NB4 (cell line): ENCODE measurements around the gene METAP1D.

ENCODE experiments used
- CTCF ChIP-seq: IDR thresholded peaks from one replicate; pipeline ENCODE4 v1.5.1; 2012; ENCODE audit warnings: low read depth, low read length
- POLR2A ChIP-seq: IDR thresholded peaks from 2 replicates; pipeline ENCODE4 v1.6.1; 2011; ENCODE audit warnings: mild to moderate bottlenecking; ENCODE audit not compliant: insufficient read length; ENCODE audit errors: extremely low read depth

- TF ChIP-seq CTCF, result no peak
- no peak for TF ChIP-seq POLR2A
These were observed 13.1 kb downstream of the METAP1D start for GRCh38 chr2:172012677-172013391.
